ENCODE results near the gene KLRC3.

- TF ChIP-seq, protein P1, sequence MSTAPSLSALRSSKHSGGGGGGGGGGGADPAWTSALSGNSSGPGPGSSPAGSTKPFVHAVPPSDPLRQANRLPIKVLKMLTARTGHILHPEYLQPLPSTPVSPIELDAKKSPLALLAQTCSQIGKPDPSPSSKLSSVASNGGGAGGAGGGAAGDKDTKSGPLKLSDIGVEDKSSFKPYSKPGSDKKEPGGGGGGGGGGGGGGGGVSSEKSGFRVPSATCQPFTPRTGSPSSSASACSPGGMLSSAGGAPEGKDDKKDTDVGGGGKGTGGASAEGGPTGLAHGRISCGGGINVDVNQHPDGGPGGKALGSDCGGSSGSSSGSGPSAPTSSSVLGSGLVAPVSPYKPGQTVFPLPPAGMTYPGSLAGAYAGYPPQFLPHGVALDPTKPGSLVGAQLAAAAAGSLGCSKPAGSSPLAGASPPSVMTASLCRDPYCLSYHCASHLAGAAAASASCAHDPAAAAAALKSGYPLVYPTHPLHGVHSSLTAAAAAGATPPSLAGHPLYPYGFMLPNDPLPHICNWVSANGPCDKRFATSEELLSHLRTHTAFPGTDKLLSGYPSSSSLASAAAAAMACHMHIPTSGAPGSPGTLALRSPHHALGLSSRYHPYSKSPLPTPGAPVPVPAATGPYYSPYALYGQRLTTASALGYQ (CRISPR knock-in tag; IDR thresholded peaks at IDR 0.05), result no peak
- no peak for TF ChIP-seq EHMT2 (IDR thresholded peaks at IDR 0.05; ENCODE audit: borderline replicate concordance, low read depth, low read length)
Observed at GRCh38 chr12:10406725-10407124, 13.7 kb downstream of the KLRC3 start.

All from HepG2 (cell line).